H1 (cell line): ENCODE results near the gene CACNB4. TPM values are rescaled to one million over a fixed set of nuclear protein-coding genes. Genes with fewer than 3 reads are reported as not detected.

Experiments
- BRCA1 ChIP-seq: IDR thresholded peaks from 2 replicates; pipeline ENCODE4 v1.6.1; 2012; ENCODE audit warnings: low read depth, low read length, improper control_type of control experiment
- CBX5 ChIP-seq: fragments of 300-800, 300-1000 bp; sonication (generic); IDR thresholded peaks from 2 replicates; pipeline ENCODE4 v1.7.1; 2016; ENCODE audit warnings: antibody characterized with exemption, low read length, low read depth
- CHD2 ChIP-seq: IDR thresholded peaks from 2 replicates; pipeline ENCODE4 v1.6.1; 2012; ENCODE audit warnings: low read length, improper control_type of control experiment
- KDM5A ChIP-seq: fragments of 200-600 bp; IDR thresholded peaks from 2 replicates; pipeline ENCODE4 v1.7.1; 2012; ENCODE audit warnings: mild to moderate bottlenecking, low read length, inconsistent platforms, mixed read lengths
- NRF1 ChIP-seq: IDR thresholded peaks from 2 replicates; pipeline ENCODE4 v1.6.1; 2011; ENCODE audit warnings: mild to moderate bottlenecking, low read depth, low read length, improper control_type of control experiment
- SIN3A ChIP-seq, 2 experiments: IDR thresholded peaks in 1 of 2; conservative IDR thresholded peaks in 1 of 2; 2 replicates each; pipeline ENCODE4 v1.6.1; 2011 to 2012; ENCODE audit warnings: low read length in 2 of 2, improper control_type of control experiment in 1 of 2, low read depth in 1 of 2, mild to moderate bottlenecking in 1 of 2
- polyA plus RNA-seq, 7 experiments: library from polyadenylated mRNA; depleted of rRNA in 3 of 7; stranded (reverse) in 5 of 7; unstranded in 2 of 7; fragments of >200 nt in 5 of 7; fragments of 200-250 nt in 2 of 7; gene quantifications; 1 replicate in 5 of 7; 2 replicates in 1 of 7; 4 replicates in 1 of 7; pipeline versions ENCODE4 v1.2.1 to v1.2.3, GENCODE V29; 2011 to 2013; ENCODE audit warnings: missing spikeins in 2 of 7, mixed read lengths in 2 of 7
- total RNA-seq: library from RNA; stranded (reverse); fragmentation: NEBNext Ultra II Directional; extraction: Animal tissue kit (Norgen Biotek cat#: 25700); gene quantifications from 2 replicates; pipeline ENCODE4 v1.2.1, GENCODE V29; 2021

The CACNB4 gene
- total and polyA plus RNA-seq, 2 of the 8 experiments (the other 6 are each of a cell fraction or from before 2014, with no cell fraction given) = 2.0 to 4.0 TPM

GRCh38 chr2:152055366-152056108 is 43.3 kb downstream of the CACNB4 start (continued):
- TF ChIP-seq SIN3A (conservative IDR thresholded peaks at IDR 0.05 in 1 of 2, IDR thresholded peaks at IDR 0.05 in 1 of 2; ENCODE audit: low read depth in 1 of 2, low read length in 2 of 2) (no peak), BRCA1 (no peak), NRF1 (no peak), KDM5A (no peak), CHD2 (no peak), CBX5 (no peak)
